GM18517 (cell line): ENCODE measurements around the gene MYT1.

ENCODE experiments used
- ATAC-seq: cut with Tn5 transposase; IDR thresholded peaks from one replicate; pipeline ENCODE4 v1.9.1; 2021; ENCODE audit warnings: mild to moderate bottlenecking, moderate library complexity; ENCODE audit not compliant: unreplicated experiment

Gene MYT1

DNA sequence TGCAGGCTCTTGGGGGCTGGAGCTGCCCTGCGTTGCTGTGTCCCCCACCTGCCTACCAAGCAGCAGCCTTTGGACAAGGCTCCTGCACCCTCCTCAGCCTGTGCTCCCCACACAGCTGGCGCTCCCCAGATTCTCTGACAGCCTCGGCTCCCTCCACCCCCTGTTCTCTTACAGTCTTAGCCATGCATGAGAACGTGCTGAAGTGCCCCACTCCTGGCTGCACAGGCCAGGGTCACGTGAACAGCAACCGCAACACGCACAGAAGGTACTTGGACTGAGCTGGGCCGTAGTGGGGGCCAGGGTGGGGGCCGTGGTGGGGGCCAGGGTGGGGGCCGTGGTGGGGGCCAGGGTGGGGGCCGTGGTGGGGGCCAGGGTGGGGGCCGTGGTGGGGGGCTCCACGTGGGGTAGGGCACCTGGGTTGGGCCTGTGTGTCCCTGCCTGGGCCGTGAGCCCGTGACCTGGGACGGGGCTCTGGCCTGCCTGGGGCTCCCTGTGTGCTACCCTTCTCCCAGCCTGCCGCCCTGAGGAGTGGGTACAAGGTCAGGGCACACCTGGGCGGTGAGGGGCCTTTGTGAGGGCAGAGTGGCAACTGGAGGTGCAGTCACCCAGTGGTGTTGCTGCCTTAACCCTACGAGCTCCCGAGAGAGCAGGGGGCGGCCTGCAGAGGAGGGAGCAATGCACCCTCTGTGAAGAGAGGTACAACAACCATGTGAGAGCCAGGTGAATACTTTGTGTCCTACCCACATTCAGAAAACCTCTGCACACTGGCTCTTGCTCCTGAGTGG lies 47.8 kb downstream of the MYT1 start:
- ATAC-seq = no peak

DNA sequence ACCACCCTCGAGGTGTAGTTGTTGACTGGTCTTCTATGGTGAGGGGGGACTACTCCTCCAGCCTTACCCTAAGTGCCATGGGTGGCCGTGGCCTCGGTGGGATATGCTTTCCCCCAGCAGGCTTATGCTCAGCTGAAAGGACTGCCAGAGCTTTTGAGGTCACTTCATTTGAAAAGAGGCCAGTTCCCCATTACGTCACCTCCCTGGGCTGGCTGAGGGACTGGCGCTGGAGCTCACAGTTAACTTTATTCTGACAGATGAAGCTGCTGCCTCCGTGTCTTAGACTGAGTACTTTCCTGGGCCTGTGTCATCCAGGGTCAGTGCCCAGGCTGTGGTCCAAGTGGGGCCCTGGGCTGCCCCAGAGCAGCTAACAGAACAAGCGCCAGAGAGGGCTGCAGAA lies 48.5 kb downstream of the MYT1 start:
- ATAC-seq = no peak

DNA sequence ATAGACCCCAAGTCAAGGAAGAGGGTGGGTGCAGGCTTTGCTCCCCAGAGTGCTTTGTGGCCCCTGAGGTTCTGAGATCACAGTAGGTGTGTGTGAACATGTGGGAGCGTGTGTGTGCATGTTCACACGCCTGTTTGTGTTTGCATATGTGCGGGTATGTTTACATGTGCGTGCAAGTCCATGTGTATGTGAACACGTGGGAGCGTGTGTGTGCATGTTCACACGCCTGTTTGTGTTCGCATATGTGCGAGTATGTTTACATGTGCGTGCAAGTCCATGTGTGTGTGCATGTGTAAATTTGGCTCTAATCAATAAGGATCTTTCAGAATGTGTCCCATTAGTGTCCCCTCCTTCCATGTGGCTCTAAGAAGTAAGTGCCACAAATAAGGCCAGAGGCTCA lies 49.9 kb downstream of the MYT1 start:
- ATAC-seq = no peak

DNA sequence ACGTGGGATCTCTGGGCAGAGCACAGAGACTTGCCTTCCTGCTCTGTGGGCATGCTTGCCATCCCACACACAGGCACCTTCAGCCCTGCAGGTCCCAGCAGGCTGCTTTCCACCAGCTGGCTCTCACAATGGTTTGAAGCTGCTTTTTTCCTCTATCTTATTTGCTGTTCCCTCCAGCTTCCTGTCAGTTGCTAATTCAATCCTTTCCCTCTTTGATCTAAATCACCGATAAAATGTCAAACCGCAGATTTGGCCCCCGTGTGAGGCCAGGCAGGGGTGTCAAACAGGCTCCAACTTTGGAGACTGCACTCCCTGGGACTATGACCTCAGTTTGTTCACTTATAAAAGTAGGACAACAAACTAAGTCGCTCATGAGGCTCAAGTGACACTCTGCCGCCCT lies 50.7 kb downstream of the MYT1 start:
- no peak for ATAC-seq

DNA sequence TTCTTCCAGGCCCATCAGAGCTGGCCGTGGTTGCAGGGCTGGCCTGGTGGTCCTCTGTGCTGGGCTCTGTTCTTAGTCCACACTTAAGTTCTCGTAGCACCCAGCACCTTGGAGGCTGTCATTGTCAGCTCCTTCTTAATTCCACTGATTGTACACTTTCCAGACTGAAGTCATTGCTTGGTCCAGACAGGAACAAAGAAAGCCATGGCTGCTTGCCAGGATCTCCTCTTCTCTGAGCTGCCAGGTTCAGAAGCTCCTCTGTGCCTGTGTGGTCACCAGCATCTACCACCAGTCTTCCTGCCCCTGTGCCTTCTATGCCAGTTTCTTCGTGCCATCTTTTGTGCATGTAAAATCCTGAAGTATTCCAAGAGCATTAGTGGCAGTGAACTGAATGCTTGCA lies 51.8 kb downstream of the MYT1 start:
- ATAC-seq = no peak

DNA sequence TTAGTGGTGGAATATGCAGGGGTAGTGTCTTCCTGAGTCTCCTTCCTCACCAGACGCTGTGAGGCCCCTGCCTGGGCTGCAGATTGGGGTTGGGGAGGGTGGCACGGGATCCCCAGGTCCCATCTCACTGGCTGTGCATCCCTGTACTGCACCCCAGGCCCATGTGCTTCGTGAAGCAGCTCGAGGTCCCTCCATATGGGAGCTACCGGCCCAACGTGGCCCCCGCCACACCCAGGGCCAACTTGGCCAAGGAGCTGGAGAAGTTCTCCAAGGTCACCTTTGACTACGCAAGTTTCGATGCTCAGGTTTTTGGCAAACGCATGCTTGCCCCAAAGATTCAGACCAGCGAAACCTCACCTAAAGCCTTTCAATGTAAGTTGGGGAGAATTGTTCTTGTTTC lies 52.7 kb downstream of the MYT1 start:
- ATAC-seq = no peak

DNA sequence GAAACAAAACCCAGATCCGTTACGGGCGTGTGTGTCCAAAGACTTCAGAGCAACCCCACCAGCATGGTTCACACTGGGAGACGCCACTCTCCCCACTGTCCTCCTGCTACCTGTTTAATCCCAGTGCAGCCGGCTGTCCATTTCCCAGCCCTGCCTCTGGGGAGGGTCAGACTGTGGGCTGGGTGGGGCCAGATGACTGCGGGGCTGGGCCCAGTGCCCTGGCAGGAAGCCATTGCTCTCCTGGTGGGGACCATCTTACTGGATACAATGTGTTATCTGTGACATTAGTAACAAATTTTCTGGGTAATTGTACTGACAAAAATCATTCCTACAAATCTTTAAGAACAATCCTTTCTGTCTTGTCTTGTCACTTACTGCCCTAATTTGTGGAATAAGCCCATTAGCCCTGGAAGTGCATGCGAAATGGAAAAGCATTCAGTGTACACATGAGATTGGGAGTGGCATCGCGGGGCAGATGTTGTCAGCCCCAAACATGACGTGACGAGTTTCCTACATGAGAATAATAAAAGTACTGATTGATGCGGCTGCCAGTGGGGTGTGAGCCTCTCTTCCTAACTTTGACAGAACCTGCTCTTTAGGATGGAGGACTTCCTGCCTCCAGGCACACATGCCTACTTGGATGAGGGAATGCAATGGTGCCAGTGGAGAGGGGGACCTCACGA lies 53.4 kb downstream of the MYT1 start:
- ATAC-seq = no peak

DNA sequence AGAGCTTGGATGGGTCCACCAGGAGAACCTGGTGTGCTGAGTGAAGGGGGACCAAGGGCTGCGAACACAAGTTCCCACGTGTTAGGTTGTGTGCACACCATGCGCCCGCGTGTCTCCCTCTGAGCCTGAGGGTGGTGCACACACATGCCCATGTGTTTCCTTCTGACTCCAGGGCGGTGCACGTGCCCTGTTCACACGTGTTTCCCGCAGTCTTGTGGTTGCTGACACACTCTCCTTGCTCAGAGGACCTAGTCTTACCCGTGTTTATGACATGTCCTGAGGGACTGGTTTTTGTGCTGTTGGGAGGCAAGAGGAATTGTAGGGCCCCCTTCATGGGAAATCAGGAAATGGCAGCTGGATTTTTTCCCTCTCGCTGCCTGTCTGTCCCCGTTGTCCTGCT lies 55.0 kb downstream of the MYT1 start:
- ATAC-seq = no peak

DNA sequence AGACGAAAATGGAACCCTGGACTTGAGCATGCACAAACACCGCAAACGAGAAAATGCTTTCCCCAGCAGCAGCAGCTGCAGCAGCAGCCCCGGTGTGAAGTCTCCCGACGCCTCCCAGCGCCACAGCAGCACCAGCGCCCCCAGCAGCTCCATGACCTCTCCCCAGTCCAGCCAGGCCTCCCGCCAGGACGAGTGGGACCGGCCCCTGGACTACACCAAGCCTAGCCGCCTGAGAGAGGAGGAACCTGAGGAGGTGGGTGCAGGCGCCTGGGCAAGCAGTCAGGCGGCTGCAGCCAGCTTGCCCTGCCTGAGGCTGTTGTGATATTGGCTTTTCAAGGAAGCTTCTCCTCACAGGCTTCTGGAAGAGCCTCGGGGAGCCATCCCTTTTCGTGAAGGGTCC lies 55.5 kb downstream of the MYT1 start:
- no peak for ATAC-seq

DNA sequence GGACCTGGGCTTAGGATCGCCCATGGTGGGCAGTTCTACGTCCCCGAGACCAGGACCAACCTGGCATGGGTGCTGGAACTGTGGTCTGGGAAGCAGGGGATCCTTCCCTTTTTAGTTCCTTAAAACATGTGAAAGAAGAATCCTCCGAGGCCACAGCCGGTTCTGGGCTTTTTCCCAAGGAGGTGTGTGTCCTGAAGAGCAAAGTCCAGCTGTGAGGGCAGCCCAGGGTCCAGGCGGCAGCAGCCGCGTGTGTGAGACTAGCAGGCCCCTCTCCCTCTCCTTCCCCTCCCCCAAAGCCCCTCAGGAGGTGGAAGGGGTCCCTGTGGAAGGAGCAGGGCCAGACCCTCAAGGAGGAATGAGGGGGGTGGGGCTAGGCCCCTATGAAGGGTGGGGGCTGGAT lies 56.2 kb downstream of the MYT1 start:
- no peak for ATAC-seq

DNA sequence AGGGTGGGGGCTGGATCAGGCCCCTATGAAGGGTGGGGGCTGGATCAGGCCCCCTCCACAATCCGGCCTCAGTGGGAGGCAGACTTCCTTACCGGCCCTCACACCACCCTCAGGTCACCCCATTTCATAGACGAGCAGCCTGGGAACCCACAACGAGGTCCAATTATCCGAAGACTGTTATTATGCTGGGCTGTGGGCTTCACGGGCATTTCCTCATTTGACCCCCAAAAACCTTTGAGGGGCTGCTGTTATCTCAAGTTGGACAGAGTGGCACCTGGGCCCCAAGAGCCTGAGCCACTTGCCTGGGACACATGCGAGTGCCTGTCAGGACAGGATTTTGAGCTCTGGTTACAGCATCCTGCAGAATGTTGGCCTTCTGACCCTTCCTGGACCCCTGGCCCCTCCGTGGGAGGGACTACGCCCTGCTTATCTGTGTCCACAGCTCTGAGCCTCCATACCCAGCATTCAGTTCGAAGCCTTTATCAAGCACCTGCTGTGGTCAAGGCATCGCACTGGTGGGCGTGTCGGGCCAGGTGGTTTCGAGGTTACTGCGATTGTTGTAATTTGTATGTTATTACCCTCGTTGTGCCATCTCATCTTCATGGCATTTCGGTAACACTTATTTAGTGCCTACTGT lies 56.8 kb downstream of the MYT1 start:
- no peak for ATAC-seq

DNA sequence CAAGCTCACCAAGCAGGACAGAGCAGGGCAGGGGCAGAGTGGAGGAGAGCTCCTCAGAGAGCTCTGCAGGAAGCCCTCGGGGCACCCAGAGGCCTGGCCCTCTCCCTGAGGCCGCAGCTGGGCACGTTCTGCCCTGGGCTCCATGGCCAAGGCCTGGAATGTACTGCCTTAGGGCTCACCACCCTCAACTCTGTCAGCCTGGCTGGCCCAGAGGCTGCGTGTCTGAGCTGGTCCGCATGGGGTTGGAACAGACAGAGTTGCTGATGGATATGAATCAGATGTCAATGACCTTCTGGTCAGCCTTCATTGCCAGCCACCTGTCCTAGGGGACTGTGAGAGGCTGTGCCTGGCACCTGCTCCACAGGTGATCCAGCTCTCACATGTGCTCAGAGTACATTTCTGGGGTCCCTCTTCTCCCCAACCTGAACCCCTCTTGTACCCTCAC lies 58.1 kb downstream of the MYT1 start:
- no peak for ATAC-seq

DNA sequence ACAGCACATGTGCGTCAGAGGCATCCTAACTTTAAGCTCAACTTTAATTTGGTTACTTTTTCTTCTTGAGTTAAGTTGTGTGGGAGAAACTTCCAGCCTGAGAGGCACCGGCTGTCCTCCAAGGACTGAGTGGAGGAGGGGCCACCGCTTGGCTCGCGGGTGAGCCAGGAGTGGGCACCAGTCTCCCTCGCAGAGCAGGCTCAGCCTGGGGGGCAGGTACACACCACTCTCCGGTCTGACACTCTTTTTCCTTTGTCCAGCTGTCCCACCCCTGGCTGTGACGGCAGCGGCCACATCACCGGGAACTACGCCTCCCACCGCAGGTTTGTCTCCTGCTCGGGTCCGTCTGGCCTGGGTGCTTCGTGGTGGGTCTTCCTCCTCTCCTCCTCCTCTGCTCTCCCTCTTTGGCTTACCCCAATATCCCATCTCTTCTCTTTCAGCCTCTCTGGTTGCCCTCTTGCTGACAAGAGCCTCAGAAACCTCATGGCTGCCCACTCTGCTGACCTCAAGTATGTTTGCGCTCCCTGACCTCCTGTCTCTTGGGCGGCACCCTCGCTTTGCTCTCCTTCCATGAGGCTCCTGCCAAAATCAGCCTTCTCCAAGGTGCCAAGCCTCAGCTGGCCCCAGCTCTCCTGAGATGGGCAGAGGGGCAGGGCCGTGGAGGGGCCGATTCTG lies 58.7 kb downstream of the MYT1 start:
- ATAC-seq = no peak

DNA sequence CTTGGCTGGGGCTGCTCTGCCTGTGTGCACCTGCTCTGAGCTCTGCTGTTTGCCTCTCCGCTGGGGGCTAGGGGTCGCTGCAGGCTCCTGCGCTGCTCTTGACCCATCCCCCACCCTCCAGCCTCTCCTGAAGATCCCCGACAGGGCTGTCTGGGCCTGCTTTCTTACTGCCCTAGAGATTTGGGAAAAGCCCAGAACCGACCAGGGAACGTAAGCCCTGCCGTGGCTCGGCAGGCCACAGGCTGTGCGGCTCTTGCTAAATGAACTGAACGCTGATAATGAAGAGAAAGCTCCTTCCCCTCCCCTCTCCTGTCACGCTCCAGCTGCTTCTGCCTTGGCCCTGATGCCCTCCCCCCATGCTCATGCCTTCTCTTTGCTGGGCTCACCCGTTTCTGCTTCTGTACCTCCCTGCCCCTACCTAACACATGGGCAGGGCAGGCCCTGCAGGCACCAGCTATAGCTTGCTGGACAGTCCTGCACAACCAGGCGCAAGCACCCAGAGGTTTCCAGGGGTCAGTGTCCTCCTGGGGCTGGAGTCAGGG lies 59.3 kb downstream of the MYT1 start:
- no peak for ATAC-seq

DNA sequence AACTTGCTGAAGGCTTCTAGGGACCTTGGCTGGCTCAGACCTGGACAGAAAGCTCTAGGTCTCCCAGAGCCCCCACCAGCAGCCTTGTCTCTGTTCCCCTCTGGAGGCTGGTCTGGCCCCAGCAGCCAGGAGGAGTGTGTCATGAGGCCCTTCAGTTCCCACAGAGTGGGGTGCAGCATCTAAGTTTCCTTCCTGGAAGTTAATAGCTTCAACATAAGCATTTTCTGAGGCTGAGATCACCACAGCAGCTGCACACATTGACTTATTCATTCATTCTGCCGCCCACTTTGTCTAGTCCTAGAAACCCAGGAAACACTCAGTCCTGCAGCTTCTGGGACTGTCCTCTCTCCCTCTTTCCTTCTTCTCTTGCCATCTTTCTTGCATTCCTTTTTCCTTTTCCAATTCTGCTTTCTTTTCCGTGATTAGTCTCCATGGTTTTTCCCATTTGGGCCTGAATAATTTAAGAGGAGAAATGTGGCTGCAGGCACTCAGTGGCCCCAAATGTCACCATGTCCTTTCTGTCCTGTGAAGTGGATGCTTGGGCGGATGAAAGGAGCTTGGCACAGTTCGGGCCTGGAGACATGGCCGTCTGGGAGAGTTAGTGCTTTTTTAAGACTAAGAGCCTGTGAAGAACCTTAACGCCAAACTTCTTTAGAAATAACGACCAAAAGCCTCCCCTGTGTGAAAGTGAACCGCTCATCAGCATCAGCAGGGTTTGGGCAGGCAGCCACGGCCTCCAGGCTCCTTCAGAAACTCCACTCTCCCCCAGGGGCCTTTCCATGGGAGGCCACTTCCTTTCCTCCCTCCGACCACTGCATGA lies 60.3 kb downstream of the MYT1 start:
- ATAC-seq = no peak

DNA sequence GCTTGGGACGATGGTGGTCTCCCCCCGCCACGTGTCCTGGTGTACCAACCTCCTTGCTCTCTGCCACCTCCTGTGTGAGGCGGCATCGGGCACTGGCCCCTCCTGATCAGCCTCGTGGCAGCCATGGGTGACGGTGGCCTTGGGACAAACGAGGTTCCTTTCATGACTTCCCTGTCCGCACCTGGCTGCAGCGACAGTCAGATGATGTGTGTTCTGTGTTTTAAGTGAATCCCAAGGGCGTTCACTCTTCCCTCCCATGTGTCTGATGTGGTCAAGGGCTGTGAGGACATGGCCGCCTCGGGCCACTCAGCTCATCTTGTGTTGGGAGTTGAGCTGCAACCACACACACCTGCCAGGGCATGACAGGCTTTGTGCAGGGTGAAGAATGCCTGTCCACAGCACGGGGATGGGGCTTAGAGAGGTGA lies 60.9 kb downstream of the MYT1 start:
- no peak for ATAC-seq

DNA sequence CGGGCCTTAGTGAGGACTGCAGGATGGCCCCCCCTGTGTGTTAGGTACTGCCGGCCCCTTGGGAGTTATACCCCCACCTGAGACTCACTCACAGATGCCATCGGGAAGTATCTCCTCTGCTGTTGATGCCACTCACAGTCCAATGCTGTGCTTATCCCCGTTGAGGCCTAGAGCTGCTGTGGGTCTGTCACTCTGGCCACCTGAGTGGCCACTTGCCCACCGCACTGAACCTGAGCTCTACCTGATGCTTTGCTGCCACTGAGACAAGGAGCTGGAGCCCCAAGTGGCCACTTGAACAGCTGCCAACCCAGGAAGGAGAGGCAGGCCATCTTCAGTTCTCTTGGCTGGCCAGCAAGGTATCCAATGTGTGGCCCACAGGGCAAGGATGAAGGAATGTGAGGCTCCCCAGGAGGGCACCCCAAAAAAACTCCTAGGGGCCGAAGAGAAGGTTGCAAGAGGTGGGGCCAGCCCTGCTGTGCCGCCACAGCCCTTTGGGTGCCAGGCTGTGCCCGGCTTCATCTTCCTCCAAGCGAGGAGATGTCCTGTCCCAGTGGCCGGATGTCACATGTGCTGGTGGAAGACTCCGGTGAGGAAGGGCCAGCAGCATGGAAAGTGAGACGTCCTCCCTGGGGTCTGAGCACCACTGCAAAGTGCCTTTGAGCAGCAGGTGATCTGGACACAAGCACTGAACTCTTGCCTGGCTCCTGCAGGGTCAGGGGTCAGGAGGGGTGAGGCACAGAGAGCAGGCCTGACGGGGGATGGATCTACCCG lies 61.8 kb downstream of the MYT1 start:
- no peak for ATAC-seq

DNA sequence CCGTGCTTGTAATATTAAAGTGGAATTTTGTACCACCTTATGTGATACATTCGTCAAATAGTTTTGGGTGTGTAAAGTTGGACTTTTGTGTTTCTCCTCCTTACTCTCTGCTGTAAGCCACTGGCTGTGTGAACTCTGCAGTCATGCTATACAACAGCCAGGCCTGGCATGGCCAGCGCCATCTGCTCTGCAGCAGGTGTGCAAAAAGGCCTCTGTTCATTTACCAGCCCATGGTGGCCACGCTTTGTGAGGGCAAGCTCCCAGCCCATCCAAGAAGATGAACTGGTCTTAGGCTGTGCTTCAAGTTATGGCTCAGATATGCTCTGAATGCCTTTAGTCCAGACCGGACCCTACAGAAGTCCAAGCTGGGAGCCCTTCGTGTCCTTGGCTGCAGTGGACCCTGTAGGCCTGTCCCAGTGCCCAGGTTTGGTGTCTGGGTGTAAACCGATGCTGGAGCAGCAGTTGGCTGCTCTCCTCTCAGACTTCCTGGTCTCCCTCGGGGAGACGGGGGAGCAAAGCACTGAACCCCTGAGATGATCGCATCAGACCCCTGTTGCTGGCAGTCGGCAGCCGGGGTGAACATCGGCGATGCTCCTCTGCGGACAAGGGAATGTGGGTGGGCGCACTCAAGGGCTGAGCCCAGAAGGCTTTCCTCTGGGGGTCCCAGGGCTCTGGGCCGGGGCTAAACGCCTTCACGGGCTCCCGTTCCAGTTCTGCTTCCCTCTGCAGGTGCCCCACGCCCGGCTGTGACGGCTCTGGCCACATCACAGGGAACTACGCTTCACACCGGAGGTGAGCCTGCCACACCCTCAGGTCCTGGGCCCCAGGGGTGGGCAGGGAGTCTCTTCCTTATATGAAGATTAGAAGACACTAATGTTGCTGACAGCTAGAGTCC lies 62.7 kb downstream of the MYT1 start:
- no peak for ATAC-seq
